Measurements from ENCODE around the gene HERC2. TPM values are rescaled to one million over a fixed set of nuclear protein-coding genes. Genes with fewer than 3 reads are reported as not detected.
"Not testable (repeated sequence)": the region's sequence is repeated elsewhere in the genome, so short reads cannot be mapped to it uniquely, and the experiment has no call there.

Gene HERC2
- polyA plus RNA-seq, 3 donors, result 42.2 to 47.2 (median 46.8) TPM

GRCh38 chr15:28185148-28185895 is 136.7 kb downstream of the HERC2 start:
- DNase-seq (ENCODE audit: low read depth in 3 of 3, low spot score in 2 of 3), result no peak

GRCh38 chr15:28184166-28184565 is 137.8 kb downstream of the HERC2 start:
- no peak for DNase-seq (ENCODE audit: low read depth in 3 of 3, low spot score in 2 of 3)

- DNase-seq (ENCODE audit: low read depth in 3 of 3, low spot score in 2 of 3), result no peak
Observed at GRCh38 chr15:28182731-28183130, 139.2 kb downstream of the HERC2 start.

GRCh38 chr15:28182216-28182615 is 139.8 kb downstream of the HERC2 start:
- no peak for DNase-seq (ENCODE audit: low read depth in 3 of 3, low spot score in 2 of 3)

GRCh38 chr15:28181366-28181765 is 140.6 kb downstream of the HERC2 start:
- DNase-seq (ENCODE audit: low read depth in 3 of 3, low spot score in 2 of 3), result no peak

- no peak for DNase-seq (ENCODE audit: low read depth in 3 of 3, low spot score in 2 of 3)
Observed at GRCh38 chr15:28179270-28179669, 142.7 kb downstream of the HERC2 start.

- no peak for DNase-seq (ENCODE audit: low read depth in 3 of 3, low spot score in 2 of 3)
Observed at GRCh38 chr15:28178727-28179126, 143.3 kb downstream of the HERC2 start.

- no peak for DNase-seq (ENCODE audit: low read depth in 3 of 3, low spot score in 2 of 3)
Observed at GRCh38 chr15:28178290-28178689, 143.7 kb downstream of the HERC2 start.

GRCh38 chr15:28169366-28169765 is 152.6 kb downstream of the HERC2 start:
- DNase-seq (ENCODE audit: low read depth in 3 of 3, low spot score in 2 of 3), result no peak

GRCh38 chr15:28168405-28169121 is 153.4 kb downstream of the HERC2 start:
- not testable (repeated sequence) for DNase-seq (ENCODE audit: low read depth in 3 of 3, low spot score in 2 of 3)

GRCh38 chr15:28167042-28167441 is 154.9 kb downstream of the HERC2 start:
- DNase-seq (ENCODE audit: low read depth in 3 of 3, low spot score in 2 of 3), result no peak

GRCh38 chr15:28165791-28166190 is 156.2 kb downstream of the HERC2 start:
- DNase-seq (ENCODE audit: low read depth in 3 of 3, low spot score in 2 of 3), result no peak

GRCh38 chr15:28164876-28165275 is 157.1 kb downstream of the HERC2 start:
- no peak for DNase-seq (ENCODE audit: low read depth in 3 of 3, low spot score in 2 of 3)

GRCh38 chr15:28154283-28154682 is 167.7 kb downstream of the HERC2 start:
- no peak for DNase-seq (ENCODE audit: low read depth in 3 of 3, low spot score in 2 of 3)

GRCh38 chr15:28153492-28154119 is 168.4 kb downstream of the HERC2 start:
- no peak for DNase-seq (ENCODE audit: low read depth in 3 of 3, low spot score in 2 of 3)

- not testable (repeated sequence) for DNase-seq (ENCODE audit: low read depth in 3 of 3, low spot score in 2 of 3)
Observed at GRCh38 chr15:28152538-28152923, 169.4 kb downstream of the HERC2 start.

- DNase-seq (ENCODE audit: low read depth in 3 of 3, low spot score in 2 of 3), result not testable (repeated sequence)
Observed at GRCh38 chr15:28151864-28152537, 170.0 kb downstream of the HERC2 start.

GRCh38 chr15:28147801-28148200 is 174.2 kb downstream of the HERC2 start:
- no peak for DNase-seq (ENCODE audit: low read depth in 3 of 3, low spot score in 2 of 3)

GRCh38 chr15:28145419-28145818 is 176.6 kb downstream of the HERC2 start:
- not testable (repeated sequence) for DNase-seq (ENCODE audit: low read depth in 3 of 3, low spot score in 2 of 3)

- no peak for DNase-seq (ENCODE audit: low read depth in 3 of 3, low spot score in 2 of 3)
Observed at GRCh38 chr15:28140062-28140461, 181.9 kb downstream of the HERC2 start.

GRCh38 chr15:28137408-28138039 is 184.5 kb downstream of the HERC2 start:
- not testable (repeated sequence) for DNase-seq (ENCODE audit: low read depth in 3 of 3, low spot score in 2 of 3)
